ENCODE data around the gene SLC6A18. TPM values are rescaled to one million over a fixed set of nuclear protein-coding genes. Genes with fewer than 3 reads are reported as not detected.

SLC6A18 gene
- total RNA-seq, 4 donors from 2014 or later = not detected

GRCh38 chr5:1205255-1206180 lies 19.7 kb upstream of the SLC6A18 start:
- H3K4me1 ChIP-seq = no peaks in the 10 kb centered on the region
- no peak overlapping the region for H3K27ac ChIP-seq
- intact Hi-C loops (cut with DNase I) = no loop called here
- DNase-seq = no peak
- H3K27me3 ChIP-seq = no peaks in the 10 kb centered on the region
- no peak overlapping the region for H3K4me3 ChIP-seq (replicated peaks in 1 of 3)
- no peak for TF ChIP-seq POLR2A (IDR thresholded peaks at IDR 0.05)
- TF ChIP-seq CTCF (IDR thresholded peaks at IDR 0.05) = no peak
- WGBS, 2 donors = 68 to 71% methylated on average over 11 of the region's 11 CpGs
- no peaks in the 10 kb centered on the region for H3K36me3 ChIP-seq
- no peaks in the 10 kb centered on the region for H3K9me3 ChIP-seq

- H3K27me3 ChIP-seq = no peaks in the 10 kb centered on the region
- no peak for DNase-seq
- H3K36me3 ChIP-seq = no peaks in the 10 kb centered on the region
- TF ChIP-seq POLR2A (IDR thresholded peaks at IDR 0.05) = no peak
- no peak for TF ChIP-seq CTCF (IDR thresholded peaks at IDR 0.05)
- no peaks in the 10 kb centered on the region for H3K4me1 ChIP-seq
- H3K27ac ChIP-seq = no peak overlapping the region
- 80 to 82% methylated on average over 24 to 30 of the region's 49 CpGs for WGBS, 2 donors
- no peak overlapping the region for H3K4me3 ChIP-seq (replicated peaks in 1 of 3)
- no peaks in the 10 kb centered on the region for H3K9me3 ChIP-seq
- intact Hi-C loops (cut with DNase I) = no loop called here
Observed at GRCh38 chr5:1206521-1207412, 18.4 kb upstream of the SLC6A18 start.

GRCh38 chr5:1207555-1207954 lies 17.6 kb upstream of the SLC6A18 start:
- intact Hi-C loops (cut with DNase I) = no loop called here
- H3K27ac ChIP-seq = no peak overlapping the region
- no peak overlapping the region for H3K4me3 ChIP-seq (replicated peaks in 1 of 3)
- no peaks in the 10 kb centered on the region for H3K36me3 ChIP-seq
- no peaks in the 10 kb centered on the region for H3K4me1 ChIP-seq
- H3K27me3 ChIP-seq = no peaks in the 10 kb centered on the region
- no peaks in the 10 kb centered on the region for H3K9me3 ChIP-seq
- TF ChIP-seq POLR2A (IDR thresholded peaks at IDR 0.05) = no peak
- TF ChIP-seq CTCF (IDR thresholded peaks at IDR 0.05) = no peak
- WGBS, 2 donors = 71 to 77% methylated on average over 6 of the region's 6 CpGs
- DNase-seq = no peak

DNA sequence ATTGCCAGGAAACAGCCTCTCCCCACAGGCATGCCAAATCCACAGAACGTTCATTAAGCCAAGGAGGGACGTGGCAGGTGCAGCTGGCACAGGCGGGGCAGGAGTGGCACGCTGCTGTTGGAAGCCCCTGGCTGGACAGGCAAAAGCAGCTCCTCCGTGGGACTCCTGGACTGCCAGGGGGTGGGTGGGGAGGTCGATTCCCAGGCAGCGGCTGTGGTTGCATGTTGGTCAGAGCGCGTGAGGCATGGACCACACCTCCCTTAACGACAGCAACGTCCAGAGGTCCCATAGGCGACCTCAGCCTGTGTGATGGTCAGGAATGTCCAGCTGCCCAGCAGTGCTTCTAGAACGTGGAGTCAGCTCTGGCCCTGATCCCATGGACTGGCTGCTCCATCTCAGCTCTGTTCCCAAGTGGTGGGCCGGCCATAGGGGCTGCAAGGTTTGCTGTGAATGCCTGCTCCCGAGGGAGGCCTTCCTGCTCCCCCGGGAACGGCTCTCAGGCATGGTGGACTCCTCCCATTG lies 16.9 kb upstream of the SLC6A18 start:
- Histone ChIP-seq H3K27ac (no peak overlapping the region), H3K4me3 (replicated peaks in 1 of 3) (no peak overlapping the region), H3K36me3 (no peaks in the 10 kb centered on the region), H3K9me3 (no peaks in the 10 kb centered on the region), H3K27me3 (no peaks in the 10 kb centered on the region), H3K4me1 (no peaks in the 10 kb centered on the region)
- TF ChIP-seq CTCF (IDR thresholded peaks at IDR 0.05) (no peak), POLR2A (IDR thresholded peaks at IDR 0.05) (no peak)
- 62 to 71% methylated on average over 5 to 13 of the region's 17 CpGs for WGBS, 2 donors
- no peak for DNase-seq
- intact Hi-C loops (cut with DNase I) = no loop called here

All from thyroid gland (tissue), 4 donors.